GM15510 (cell line): ENCODE measurements around the gene KEAP1.
A peak's percentile ranks its signal among the peaks of the same experiment; 100 is the strongest.

ENCODE experiments used
- POLR2A ChIP-seq: IDR thresholded peaks from 3 replicates; pipeline ENCODE4 v1.6.1; 2011; ENCODE audit warnings: borderline replicate concordance; ENCODE audit not compliant: insufficient read length; ENCODE audit errors: extremely low read depth

The KEAP1 gene

GRCh38 chr19:10514211-10515145 lies 11.3 kb upstream of the KEAP1 start:
- no peak for TF ChIP-seq POLR2A

- TF ChIP-seq POLR2A = no peak
Measured at GRCh38 chr19:10513223-10513622, 10.1 kb upstream of the KEAP1 start.

GRCh38 chr19:10510301-10510802 lies 7.2 kb upstream of the KEAP1 start:
- no peak for TF ChIP-seq POLR2A

GRCh38 chr19:10508707-10509106 lies 5.6 kb upstream of the KEAP1 start:
- TF ChIP-seq POLR2A = no peak

DNA sequence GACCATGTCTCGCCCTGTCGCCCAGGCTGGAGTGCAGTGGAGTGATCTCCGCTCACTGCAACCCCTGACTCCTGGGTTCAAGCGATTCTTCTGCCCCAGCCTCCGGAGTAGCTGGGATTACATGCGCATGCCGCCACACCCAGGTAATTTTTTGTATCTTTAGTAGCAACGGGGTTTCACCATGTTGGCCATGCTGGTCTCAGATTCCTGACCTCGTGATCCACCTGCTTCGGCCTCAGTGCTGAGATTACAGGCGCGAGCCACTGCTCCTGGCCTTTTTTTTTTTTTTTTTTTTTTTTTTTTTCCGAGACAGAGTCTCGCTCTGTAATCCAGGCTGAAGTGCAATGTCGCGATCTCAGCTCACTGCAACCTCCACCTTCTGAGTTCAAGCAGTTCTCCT lies 4.9 kb upstream of the KEAP1 start:
- no peak for TF ChIP-seq POLR2A

GRCh38 chr19:10505583-10506229 lies 2.5 kb upstream of the KEAP1 start:
- TF ChIP-seq POLR2A = no peak

- peak; percentile 93 for TF ChIP-seq POLR2A
Measured at GRCh38 chr19:10502524-10503001, 593 bp downstream of the KEAP1 start.

GRCh38 chr19:10501971-10502523 lies 1.1 kb downstream of the KEAP1 start:
- TF ChIP-seq POLR2A = no peak

- no peak for TF ChIP-seq POLR2A
Measured at GRCh38 chr19:10500247-10500592, 2.9 kb downstream of the KEAP1 start.

- no peak for TF ChIP-seq POLR2A
Measured at GRCh38 chr19:10499550-10500246, 3.5 kb downstream of the KEAP1 start.

DNA sequence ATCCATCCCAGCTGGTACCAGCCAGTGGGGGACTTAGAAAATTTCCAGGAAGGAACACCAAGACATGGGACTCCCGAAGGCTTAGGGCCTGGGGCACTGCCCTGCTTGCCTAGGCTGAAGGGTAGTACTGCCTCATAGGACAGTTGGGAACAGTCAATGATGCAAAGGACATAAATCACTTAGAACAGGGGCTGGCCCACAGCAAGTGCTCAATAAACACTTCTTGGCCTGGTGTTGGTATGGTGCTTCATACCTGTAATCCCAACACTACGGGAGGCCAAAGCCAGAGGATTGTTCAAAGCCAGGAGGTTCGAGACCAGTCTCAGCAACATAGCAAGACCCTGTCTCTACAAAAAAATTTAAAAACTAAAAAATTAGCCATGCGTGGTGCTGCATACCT lies 5.8 kb downstream of the KEAP1 start:
- TF ChIP-seq POLR2A = no peak

DNA sequence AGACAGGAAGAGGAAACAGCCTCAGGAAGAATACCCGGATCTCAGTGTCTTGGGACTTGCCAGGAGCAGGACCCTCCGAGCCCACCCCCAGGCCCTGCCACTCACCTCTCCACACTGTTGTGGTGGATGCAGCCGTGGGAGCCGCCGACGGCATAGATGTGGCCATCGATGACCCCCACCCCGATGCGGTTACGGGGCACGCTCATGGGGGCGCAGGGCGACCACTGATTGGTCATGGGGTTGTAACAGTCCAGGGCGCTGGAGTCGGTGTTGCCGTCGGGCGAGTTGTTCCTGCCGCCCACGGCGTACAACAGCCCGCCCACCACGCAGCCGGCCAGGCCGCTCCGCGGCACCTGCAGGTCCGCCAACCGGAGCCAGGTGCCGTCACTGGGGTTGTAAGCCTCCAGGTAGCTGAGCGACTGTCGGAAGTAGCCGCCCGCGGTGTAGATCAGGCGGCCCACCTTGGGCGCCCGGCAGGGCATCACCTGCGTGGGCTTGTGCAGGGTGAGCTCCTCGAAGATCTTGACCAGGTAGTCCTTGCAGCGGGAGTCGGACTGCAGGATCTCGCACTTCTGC lies 11.6 kb downstream of the KEAP1 start:
- TF ChIP-seq POLR2A = no peak

DNA sequence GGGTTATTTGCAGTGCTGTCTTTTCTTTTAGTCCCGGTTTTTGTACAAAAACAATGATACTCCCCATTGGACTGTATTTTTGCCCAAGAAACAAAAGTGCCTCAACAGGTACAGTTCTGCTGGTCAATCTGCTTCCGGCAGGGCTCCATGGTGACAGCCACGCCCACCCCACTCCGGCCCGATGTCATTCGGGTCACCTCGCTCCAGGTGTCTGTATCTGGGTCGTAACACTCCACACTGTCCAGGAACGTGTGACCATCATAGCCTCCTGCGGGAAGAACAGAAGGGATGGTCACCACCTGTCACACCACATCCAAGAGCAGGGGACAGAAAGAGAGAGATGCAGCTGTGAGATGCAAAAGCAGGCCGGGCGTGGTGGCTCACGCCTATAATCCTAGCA lies 16.6 kb downstream of the KEAP1 start:
- TF ChIP-seq POLR2A = no peak

DNA sequence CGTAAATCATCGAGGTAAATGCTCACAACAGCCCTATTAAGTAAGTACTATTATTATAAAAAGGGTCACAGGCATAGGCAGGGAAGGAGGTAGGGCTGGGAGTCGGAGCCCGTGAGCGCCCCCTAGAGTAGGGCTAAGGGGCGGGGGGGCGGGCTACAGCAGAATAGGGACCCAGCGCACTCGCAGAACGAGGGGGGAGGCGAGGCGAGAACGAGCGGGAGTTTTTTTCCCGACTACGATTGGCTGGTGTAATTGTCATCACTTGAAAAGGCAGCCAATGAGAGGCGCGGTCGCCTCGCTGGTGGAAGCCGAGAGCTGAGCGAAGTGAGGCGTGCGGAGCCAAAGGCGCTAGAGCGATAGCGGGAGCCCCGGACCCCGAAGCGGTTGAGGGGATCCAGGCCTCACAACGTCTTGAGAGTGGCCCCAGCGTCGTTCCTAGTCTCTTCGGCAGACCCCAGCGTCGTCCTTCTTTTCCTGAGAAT lies 24.2 kb downstream of the KEAP1 start:
- TF ChIP-seq POLR2A = no peak
